Adrenal gland (tissue), 12 donors: Measurements from ENCODE around the gene MRPL53. TPM values are rescaled to one million over a fixed set of nuclear protein-coding genes. Genes with fewer than 3 reads are reported as not detected.
A peak's percentile ranks its signal among the peaks of the same experiment; 100 is the strongest.

ENCODE experiments used
- DNase-seq, 7 donors: peaks; one replicate each; pipeline ENCODE4 v3.0.0-alpha.2; 2019 to 2020
- H3K27ac ChIP-seq, 5 donors: fragments of 200-600 bp; sonication (generic) in 4 of 5; 1 replicate in 3 of 5; 2 replicates in 2 of 5; pipeline versions ENCODE4 v1.5.1 to v1.8.0; 2016 to 2020; ENCODE audit warnings: mild to moderate bottlenecking in 1 of 5
- H3K27me3 ChIP-seq: fragments of 200-600 bp; 2 replicates; pipeline ENCODE4 v1.8.0; 2021
- H3K36me3 ChIP-seq, 2 donors: fragments of 200-600 bp; replicated peaks in 1 of 2; 1 replicate in 1 of 2; 2 replicates in 1 of 2; pipeline versions ENCODE4 v1.5.1 to v1.8.0; 2018 to 2022
- H3K4me1 ChIP-seq, 2 donors: fragments of 200-600 bp; replicated peaks in 1 of 2; 1 replicate in 1 of 2; 2 replicates in 1 of 2; pipeline versions ENCODE4 v1.5.1 to v1.8.0; 2018 to 2021
- H3K4me3 ChIP-seq, 4 donors: fragments of 200-600 bp; sonication (generic) in 3 of 4; one replicate each; pipeline ENCODE4 v1.5.1; 2016 to 2018
- H3K9me3 ChIP-seq, 3 donors: fragments of 200-600 bp; sonication (generic) in 1 of 3; replicated peaks in 1 of 3; 1 replicate in 2 of 3; 2 replicates in 1 of 3; pipeline versions ENCODE4 v1.5.1 to v1.8.0; 2016 to 2021
- CTCF ChIP-seq, 6 experiments: fragments of 450-650 bp in 4 of 6; fragments of 200-600 bp in 2 of 6; sonication (generic) in 1 of 6; IDR thresholded peaks; 1 replicate in 5 of 6; 2 replicates in 1 of 6; pipeline versions ENCODE4 v1.5.1 to v1.8.0; 2016 to 2021; ENCODE audit warnings: antibody characterized with exemption in 6 of 6, mild to moderate bottlenecking in 2 of 6, moderate library complexity in 1 of 6
- POLR2A ChIP-seq, 2 donors: fragments of 450-650 bp; IDR thresholded peaks; one replicate each; pipeline ENCODE4 v1.6.1; 2017; ENCODE audit warnings: antibody characterized with exemption in 2 of 2, mild to moderate bottlenecking in 2 of 2, moderate library complexity in 1 of 2
- WGBS, 4 donors: extraction: QIAGEN DNeasy Blood & Tissue Kit in 2 of 4; methylation state at CpG; one replicate each; pipeline versions ENCODE4 v1.1.5 to v1.1.7; 2013 to 2017; 5-methylcytosine and 5-hydroxymethylcytosine counted together
- intact Hi-C, 2 donors: fragments of 100-400 bp; cut with DNase I; formaldehyde crosslinking; loops; one replicate each; pipeline versions ENCODE4 v1.14.1 to v1.15.0; 2022 to 2023
- polyA plus RNA-seq, 3 donors: library from polyadenylated mRNA; stranded (reverse); fragments of 200-250 nt in 2 of 3; fragments of 350-450 nt in 1 of 3; fragmentation: Illumina TruSeq in 1 of 3; extraction: RNeasy Lipid Tissue Mini Kit (QIAGEN cat#74804) in 1 of 3; gene quantifications; one replicate each; pipeline ENCODE4 v1.2.3, GENCODE V29; 2013 to 2014
- total RNA-seq, 9 donors: library from RNA; depleted of rRNA in 4 of 9; stranded (reverse); fragments of >200 nt in 4 of 9; fragments of 120-200 nt in 1 of 9; fragmentation: NEBNext Ultra II Directional in 1 of 9; extraction: Animal tissue kit (Norgen Biotek cat#: 25700) in 1 of 9; gene quantifications; one replicate each; pipeline versions ENCODE4 v1.1.0 to v1.2.4, GENCODE V29; 2013 to 2023
- donor health status: healthy with polysubstance abuse.
- donor health status: Bipolar disorder and iron deficiency.
- donor health status: DM: yes; HTN: yes; CAD: no.
- donor health status: DM: no; HTN: no; CAD: no.
- donor health status: DM: no; HTN: no; CAD: no.
- donor health status: DM: yes; HTN: yes; CAD: no.

MRPL53 gene
- total and polyA plus RNA-seq, 12 donors: 26.4 to 191 (median 135) TPM

- intact Hi-C loops: no loop called here
- TF ChIP-seq CTCF (IDR thresholded peaks at IDR 0.05): no peak
- no peak for TF ChIP-seq POLR2A (IDR thresholded peaks at IDR 0.05)
- DNase-seq: no peak
- peaks cover 19 to 65% of the 10 kb centered on the region in 2 donors for H3K4me1 ChIP-seq
- no peaks in the 10 kb centered on the region for H3K9me3 ChIP-seq
- peak overlapping the region in 2 of 4 donors; percentile 34 to 68 for H3K4me3 ChIP-seq
- H3K27me3 ChIP-seq: peaks cover 39% of the 10 kb centered on the region
- H3K36me3 ChIP-seq: peaks cover 0 to 12% of the 10 kb centered on the region in 2 donors
- peak overlapping the region in 2 of 5 donors; percentile 50 to 83 for H3K27ac ChIP-seq
- WGBS, 4 donors: 24 to 43% (median 31%) methylated on average over 32 of the region's 32 CpGs
These were observed 29.8 kb upstream of the MRPL53 start for GRCh38 chr2:74502147-74502719.

DNA sequence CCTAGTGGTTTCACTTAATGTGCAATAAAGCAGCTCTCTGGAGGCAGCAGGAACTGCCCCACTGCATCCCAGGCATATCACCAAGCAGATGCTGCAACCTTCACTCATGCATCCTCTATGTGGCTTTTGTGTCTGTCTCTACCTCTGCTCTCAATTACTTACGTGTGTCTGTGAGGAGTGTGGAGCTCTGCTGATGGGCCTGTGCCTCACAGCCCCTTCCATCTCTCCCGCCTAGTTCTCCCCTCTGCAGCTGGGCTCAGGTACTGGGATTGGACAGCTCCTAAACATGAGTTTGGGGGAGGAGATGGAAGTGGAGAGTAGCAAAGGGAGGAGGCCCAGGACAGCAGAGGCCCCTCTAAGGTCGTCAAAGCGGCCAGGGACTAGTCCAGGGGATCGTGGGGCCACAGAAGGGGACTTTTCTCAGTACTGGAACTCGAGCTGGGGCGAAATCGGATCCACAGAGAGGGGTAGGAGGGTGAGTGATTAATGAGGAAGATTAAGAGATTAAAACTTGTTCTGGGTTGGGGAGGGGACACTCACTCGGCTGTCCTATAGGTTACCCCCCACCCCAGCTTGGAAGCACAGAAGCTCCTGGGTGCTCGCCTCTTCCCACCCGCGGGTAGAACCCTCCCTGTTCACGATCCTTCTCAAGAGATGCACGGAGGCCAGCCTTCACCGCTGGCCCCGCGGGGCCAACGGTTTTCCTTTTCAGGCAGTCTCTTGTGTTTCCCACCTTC is 29.0 kb upstream of the MRPL53 start:
- TF ChIP-seq POLR2A (IDR thresholded peaks at IDR 0.05) (no peak), CTCF (IDR thresholded peaks at IDR 0.05) (no peak)
- no peak overlapping the region for H3K27ac ChIP-seq
- peaks cover 39% of the 10 kb centered on the region for H3K27me3 ChIP-seq
- 78 to 87% (median 79%) methylated on average over 18 of the region's 18 CpGs for WGBS, 4 donors
- DNase-seq: no peak
- no peaks in the 10 kb centered on the region for H3K9me3 ChIP-seq
- H3K4me1 ChIP-seq: peaks cover 15 to 60% of the 10 kb centered on the region in 2 donors
- intact Hi-C loops: no loop called here
- H3K4me3 ChIP-seq: no peak overlapping the region
- peaks cover 0 to 12% of the 10 kb centered on the region in 2 donors for H3K36me3 ChIP-seq

DNA sequence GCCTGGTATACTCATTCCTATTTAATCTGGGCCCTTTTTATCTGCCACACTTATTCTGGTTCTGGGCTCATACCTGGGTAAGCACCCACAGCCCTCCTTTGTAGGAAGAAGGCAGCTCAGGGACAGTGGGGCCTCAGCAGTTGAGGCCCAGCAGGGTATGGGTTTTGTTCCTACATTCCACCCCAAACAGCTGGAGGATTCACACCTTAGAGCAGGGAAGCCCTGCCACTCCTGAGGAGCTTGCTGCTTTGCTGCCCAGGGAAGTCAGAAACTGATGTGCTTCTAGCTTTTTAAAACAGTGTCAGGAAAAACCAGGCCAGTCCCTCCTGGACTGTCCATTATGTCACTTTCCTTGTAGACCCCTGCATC is 28.1 kb upstream of the MRPL53 start:
- no peak overlapping the region for H3K4me3 ChIP-seq
- peaks cover 39% of the 10 kb centered on the region for H3K27me3 ChIP-seq
- no peaks in the 10 kb centered on the region for H3K9me3 ChIP-seq
- TF ChIP-seq CTCF (IDR thresholded peaks at IDR 0.05): no peak
- no peak for TF ChIP-seq POLR2A (IDR thresholded peaks at IDR 0.05)
- peaks cover 0 to 10% of the 10 kb centered on the region in 2 donors for H3K36me3 ChIP-seq
- no peak for DNase-seq
- intact Hi-C loops: no loop called here
- no peak overlapping the region for H3K27ac ChIP-seq
- peaks cover 6 to 51% of the 10 kb centered on the region in 2 donors for H3K4me1 ChIP-seq

DNA sequence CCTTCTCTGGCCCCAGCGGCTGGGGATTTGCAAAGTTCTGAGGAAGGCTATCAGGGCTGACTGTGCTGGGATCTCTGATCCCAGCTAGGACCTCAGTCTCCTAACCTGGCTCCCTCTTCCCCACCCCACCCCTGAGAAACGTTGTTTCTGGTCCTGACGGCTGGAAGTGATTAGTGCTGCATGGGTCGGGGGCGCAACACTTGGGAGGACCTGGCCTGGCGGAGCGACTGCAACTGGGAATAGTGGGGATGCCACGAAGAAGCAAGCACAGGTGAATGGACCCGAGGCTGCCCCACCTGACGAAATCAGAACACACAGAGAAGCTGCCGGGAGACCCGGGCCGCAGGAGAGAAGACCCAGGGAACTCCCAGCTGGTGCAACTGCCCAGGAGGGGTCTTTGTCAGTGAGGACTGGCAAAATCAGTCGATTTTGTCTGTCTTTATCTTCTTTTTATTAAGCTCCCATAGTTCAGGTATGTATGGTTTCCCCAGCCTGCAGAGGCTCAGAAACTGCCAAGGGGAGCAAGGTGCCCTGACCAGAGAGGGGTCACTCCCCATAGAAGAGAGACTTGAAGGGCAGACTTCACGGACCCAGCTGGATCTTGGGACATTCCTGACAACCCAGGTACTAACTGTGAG is 27.6 kb upstream of the MRPL53 start:
- Histone ChIP-seq H3K4me3 (no peak overlapping the region), H3K9me3 (no peaks in the 10 kb centered on the region), H3K27ac (no peak overlapping the region), H3K4me1 (peaks cover 6 to 46% of the 10 kb centered on the region in 2 donors), H3K36me3 (peaks cover 0 to 5% of the 10 kb centered on the region in 2 donors), H3K27me3 (peaks cover 39% of the 10 kb centered on the region)
- no peak for TF ChIP-seq POLR2A (IDR thresholded peaks at IDR 0.05)
- TF ChIP-seq CTCF (IDR thresholded peaks at IDR 0.05): no peak
- intact Hi-C loops: no loop called here
- WGBS, 4 donors: 48 to 56% (median 52%) methylated on average over 14 to 15 of the region's 15 CpGs
- no peak for DNase-seq
